ENCODE measurements around the gene APEH. TPM values are rescaled to one million over a fixed set of nuclear protein-coding genes. Genes with fewer than 3 reads are reported as not detected.

APEH gene
- total RNA-seq, 6 donors from 2014 or later, result 54.7 to 104 (median 92.8) TPM

DNA sequence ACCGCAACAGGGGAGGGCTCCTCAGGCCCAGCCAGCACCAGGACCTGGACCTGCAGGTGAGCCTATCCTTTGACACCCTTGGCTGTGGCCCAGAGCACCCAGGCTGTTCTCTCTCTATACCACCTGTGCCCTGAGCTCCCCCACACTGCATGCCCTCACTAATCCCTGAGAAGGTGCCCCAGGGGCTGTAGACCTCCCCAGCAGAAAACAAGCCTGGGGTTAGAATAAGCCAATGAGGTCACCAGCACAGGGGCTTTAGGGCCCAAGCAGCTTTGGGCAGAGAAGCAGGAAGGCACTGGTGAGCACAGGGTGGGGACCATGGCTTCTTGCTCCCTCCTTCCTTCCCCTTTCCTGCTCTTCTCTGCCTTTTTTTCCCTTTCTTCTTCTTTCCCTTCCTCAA lies 10.3 kb upstream of the APEH start:
- H3K4me3 ChIP-seq, result no peak overlapping the region
- no peak for DNase-seq
- no peaks in the 10 kb centered on the region for H3K27me3 ChIP-seq
- TF ChIP-seq POLR2AphosphoS5 (IDR thresholded peaks at IDR 0.05), result no peak
- TF ChIP-seq, protein P1, sequence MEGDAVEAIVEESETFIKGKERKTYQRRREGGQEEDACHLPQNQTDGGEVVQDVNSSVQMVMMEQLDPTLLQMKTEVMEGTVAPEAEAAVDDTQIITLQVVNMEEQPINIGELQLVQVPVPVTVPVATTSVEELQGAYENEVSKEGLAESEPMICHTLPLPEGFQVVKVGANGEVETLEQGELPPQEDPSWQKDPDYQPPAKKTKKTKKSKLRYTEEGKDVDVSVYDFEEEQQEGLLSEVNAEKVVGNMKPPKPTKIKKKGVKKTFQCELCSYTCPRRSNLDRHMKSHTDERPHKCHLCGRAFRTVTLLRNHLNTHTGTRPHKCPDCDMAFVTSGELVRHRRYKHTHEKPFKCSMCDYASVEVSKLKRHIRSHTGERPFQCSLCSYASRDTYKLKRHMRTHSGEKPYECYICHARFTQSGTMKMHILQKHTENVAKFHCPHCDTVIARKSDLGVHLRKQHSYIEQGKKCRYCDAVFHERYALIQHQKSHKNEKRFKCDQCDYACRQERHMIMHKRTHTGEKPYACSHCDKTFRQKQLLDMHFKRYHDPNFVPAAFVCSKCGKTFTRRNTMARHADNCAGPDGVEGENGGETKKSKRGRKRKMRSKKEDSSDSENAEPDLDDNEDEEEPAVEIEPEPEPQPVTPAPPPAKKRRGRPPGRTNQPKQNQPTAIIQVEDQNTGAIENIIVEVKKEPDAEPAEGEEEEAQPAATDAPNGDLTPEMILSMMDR (IDR thresholded peaks at IDR 0.05), result no peak
- TF ChIP-seq EP300 (IDR thresholded peaks at IDR 0.05), result no peak
- no peak for TF ChIP-seq POLR2A (IDR thresholded peaks at IDR 0.05)
- H3K36me3 ChIP-seq, result no peaks in the 10 kb centered on the region
- no peak for ATAC-seq (ENCODE audit: low FRiP score in 2 of 2)
- no peak overlapping the region for H3K27ac ChIP-seq
- H3K9me3 ChIP-seq, result no peaks in the 10 kb centered on the region
- peaks cover 0 to 5% (median 0%) of the 10 kb centered on the region in 4 donors for H3K4me1 ChIP-seq
- 93 to 100% methylated on average over 1 of the region's 1 CpG for WGBS, 2 donors

DNA sequence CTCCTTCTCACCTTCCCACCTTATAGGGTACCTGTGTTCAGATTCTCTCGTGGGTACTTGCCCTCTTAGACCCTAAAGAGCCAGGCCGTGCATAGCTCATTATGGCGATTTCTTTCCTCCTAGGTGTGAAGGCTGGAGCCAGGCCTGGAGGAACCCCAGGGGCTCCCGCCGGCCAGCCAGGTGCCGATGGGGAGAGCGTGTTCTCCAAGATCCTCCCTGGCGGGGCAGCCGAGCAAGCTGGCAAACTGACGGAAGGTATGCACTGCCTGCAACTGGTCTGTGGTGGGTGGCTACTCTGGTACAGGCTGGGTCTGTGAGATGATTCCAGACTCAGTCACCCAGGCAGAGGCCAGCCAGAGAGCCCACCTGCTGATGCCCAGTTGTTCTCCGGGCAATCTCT lies 9.9 kb upstream of the APEH start:
- Histone ChIP-seq H3K27me3 (no peaks in the 10 kb centered on the region), H3K27ac (no peak overlapping the region), H3K4me3 (no peak overlapping the region), H3K9me3 (no peaks in the 10 kb centered on the region), H3K36me3 (no peaks in the 10 kb centered on the region), H3K4me1 (peaks cover 0 to 5% (median 0%) of the 10 kb centered on the region in 4 donors)
- TF ChIP-seq POLR2AphosphoS5 (IDR thresholded peaks at IDR 0.05) (no peak), EP300 (IDR thresholded peaks at IDR 0.05) (no peak), POLR2A (IDR thresholded peaks at IDR 0.05) (no peak)
- TF ChIP-seq, protein P1 (IDR thresholded peaks at IDR 0.05), result no peak
- DNase-seq (no peak), ATAC-seq (ENCODE audit: low FRiP score in 2 of 2) (no peak)
- 96 to 97% methylated on average over 8 to 11 of the region's 11 CpGs for WGBS, 2 donors

DNA sequence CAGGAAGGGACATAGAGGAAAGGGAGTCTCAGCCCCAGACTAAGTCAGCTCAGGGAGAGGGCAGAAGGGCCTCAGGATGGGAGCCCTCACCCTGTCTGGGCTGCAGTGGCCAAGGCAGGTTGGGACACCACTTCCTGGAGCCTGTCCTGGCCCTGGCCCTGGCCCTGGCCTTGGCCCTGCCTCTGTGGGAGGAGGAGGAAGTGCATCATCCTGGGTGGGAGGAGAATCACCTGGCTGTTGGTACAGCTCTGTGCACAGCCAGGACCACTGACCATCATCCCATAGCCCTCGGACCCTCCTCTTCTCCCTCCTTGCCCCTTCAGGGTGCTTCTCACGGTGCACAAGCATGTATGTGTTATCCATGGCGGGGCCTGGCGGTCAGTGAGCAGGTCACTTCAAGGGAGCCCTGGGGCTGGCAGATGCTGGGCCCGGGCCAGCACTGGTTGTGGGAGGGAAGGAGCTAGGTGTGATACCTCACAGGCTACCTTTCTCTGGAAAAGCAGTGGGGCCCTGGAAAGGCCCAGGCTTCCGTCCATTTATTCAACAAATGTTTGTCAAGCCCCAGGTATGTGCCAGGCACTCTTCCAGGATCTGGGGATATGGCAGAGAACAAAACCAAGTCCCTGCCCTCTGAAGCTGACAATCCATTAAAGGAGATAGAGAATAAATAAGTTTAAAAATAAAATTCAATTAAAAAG lies 8.2 kb upstream of the APEH start:
- no peaks in the 10 kb centered on the region for H3K9me3 ChIP-seq
- WGBS, 2 donors, result 79 to 91% methylated on average over 2 to 6 of the region's 6 CpGs
- no peaks in the 10 kb centered on the region for H3K36me3 ChIP-seq
- no peaks in the 10 kb centered on the region for H3K27me3 ChIP-seq
- ATAC-seq (ENCODE audit: low FRiP score in 2 of 2) (peak in 1 of 2 donors; percentile 21), DNase-seq (no peak)
- peaks cover 0 to 5% (median 0%) of the 10 kb centered on the region in 4 donors for H3K4me1 ChIP-seq
- TF ChIP-seq EP300 (IDR thresholded peaks at IDR 0.05) (no peak), POLR2A (IDR thresholded peaks at IDR 0.05) (no peak), POLR2AphosphoS5 (IDR thresholded peaks at IDR 0.05) (no peak)
- TF ChIP-seq, protein P1 (IDR thresholded peaks at IDR 0.05), result no peak
- H3K27ac ChIP-seq, result no peak overlapping the region
- H3K4me3 ChIP-seq, result no peak overlapping the region

DNA sequence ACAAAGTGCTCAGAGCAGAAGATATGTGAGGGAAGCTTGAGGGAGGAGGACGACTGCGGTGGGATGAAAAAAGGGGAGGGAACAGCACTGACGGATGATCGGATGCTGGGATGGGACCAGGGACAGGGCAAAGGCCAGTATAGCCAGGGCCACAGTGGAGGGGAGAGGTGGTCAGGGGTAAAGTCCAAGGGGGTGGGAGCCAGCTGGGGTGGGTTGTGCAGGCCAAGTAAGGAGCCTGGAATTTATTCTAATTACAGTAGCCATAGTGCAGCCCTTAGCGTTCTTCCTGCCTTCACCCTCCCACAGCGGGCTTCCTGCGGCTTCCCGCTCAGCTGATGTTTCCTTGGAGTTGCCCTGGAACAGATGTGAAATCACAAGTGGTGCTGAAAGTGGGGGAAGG lies 7.6 kb upstream of the APEH start:
- no peak overlapping the region for H3K27ac ChIP-seq
- ATAC-seq (ENCODE audit: low FRiP score in 2 of 2) (no peak), DNase-seq (no peak)
- no peaks in the 10 kb centered on the region for H3K27me3 ChIP-seq
- TF ChIP-seq, protein P1 (IDR thresholded peaks at IDR 0.05), result no peak
- TF ChIP-seq POLR2AphosphoS5 (IDR thresholded peaks at IDR 0.05) (no peak), POLR2A (IDR thresholded peaks at IDR 0.05) (no peak), EP300 (IDR thresholded peaks at IDR 0.05) (no peak)
- no peaks in the 10 kb centered on the region for H3K9me3 ChIP-seq
- H3K4me3 ChIP-seq, result no peak overlapping the region
- WGBS, 2 donors, result 55 to 58% methylated on average over 8 of the region's 8 CpGs
- H3K4me1 ChIP-seq, result peaks cover 0 to 5% (median 0%) of the 10 kb centered on the region in 4 donors
- H3K36me3 ChIP-seq, result no peaks in the 10 kb centered on the region

Data from upper lobe of left lung (tissue), 6 donors.